GM21528 (cell line): ENCODE results near the gene DDAH2.

Experiments
- ATAC-seq: cut with Tn5 transposase; IDR thresholded peaks from one replicate; pipeline ENCODE4 v1.9.1; 2021; ENCODE audit warnings: mild to moderate bottlenecking, moderate library complexity; ENCODE audit not compliant: unreplicated experiment, low FRiP score

The DDAH2 gene

GRCh38 chr6:31728767-31729514 lies at the start of gene DDAH2:
Gene DDAH2 (minus strand): TSS chr6:31729299. CDS start chr6:31729161, 138 bp downstream.
- no peak for ATAC-seq

- ATAC-seq, result no peak
Measured at GRCh38 chr6:31778193-31778592, 49.1 kb upstream of the DDAH2 start.

DNA sequence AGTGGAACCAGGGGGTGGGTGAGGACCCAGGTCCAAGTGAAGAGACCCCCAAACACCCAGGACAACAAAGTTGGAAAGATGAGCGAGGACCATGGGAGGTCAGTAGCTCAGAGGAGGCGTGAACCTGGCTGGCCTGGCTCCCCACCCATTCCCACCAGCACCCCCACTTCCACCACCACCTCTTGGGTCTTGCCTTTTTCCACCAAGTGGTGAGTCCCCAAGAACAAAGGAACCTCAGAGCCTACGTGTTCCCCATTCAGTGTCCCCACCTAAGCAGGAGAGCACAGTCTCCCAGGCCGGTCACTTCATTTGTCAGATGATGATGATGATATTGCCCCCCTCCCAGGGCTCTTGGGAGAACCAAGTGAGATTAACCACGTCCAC lies 48.6 kb upstream of the DDAH2 start:
- ATAC-seq, result no peak

- peak; percentile 55 for ATAC-seq
Measured at GRCh38 chr6:31776989-31777666, 48.0 kb upstream of the DDAH2 start, which contains the start of gene VWA7. Gene VWA7 (minus strand): TSS chr6:31777328. CDS start chr6:31776779, 549 bp downstream.

DNA sequence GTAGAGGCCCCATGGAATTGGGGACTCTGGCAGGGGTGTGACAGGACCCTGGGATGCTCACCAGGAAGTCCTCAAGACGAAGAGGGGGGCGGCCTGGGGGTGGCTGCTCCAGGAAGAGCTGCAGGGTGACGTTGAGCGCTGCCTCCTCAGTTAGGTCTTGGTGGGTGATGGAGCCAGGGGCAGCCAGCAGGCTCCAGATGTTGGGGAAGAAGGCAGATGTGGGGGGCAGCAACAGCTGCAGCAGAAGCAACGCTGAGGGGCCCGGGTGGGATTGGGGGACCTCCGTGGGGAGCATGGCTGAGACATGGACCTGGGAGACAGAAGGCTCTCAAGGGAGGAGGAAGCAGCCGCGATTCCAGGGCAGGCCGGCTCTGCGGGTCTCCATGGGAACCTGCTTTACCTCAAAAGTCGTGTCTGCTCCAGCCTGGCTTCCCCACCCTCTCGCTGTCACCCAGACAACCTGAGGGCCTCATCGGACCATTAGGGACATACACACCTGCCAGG lies 47.4 kb upstream of the DDAH2 start:
- ATAC-seq, result no peak

GRCh38 chr6:31775633-31776484 lies 46.8 kb upstream of the DDAH2 start:
- no peak for ATAC-seq

DNA sequence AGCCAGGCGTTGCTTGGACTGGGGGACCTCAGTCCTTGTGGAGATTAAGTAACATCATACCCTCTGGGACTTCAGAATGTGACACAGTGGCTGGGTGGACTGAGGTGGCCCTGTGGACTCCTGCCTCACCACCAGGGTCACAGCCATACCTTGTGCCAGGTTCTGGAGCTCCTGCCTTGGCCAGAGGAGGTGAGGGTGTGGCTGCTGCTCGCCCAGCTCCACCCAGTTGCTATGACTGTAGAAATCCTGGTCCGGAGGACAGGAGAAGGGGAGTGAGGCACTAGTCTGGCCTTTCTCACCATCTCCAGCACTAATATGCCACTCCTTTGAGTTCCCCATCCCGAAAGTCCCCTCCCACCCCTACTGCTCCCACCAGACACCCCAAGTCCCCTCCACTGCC lies 46.1 kb upstream of the DDAH2 start:
- ATAC-seq, result no peak

DNA sequence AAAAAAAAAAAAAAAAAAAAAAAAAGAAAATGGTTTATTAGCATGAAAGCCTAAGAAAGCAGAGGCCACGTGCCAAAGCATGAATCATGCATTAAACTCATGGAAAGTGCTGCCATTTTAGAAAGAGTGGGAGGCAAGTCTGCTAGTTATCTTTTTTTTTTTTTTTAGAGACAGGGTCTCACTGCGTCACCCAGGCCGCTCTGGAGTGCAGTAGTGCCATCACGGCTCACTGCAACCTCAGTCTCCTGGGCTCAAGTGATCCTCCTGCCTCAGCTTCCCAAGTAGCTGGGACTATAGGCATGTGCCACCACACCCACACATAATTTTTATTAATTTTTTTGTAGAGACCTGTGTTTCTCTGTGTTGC lies 42.9 kb upstream of the DDAH2 start:
- ATAC-seq, result no peak

GRCh38 chr6:31770860-31771259 lies 41.8 kb upstream of the DDAH2 start:
- no peak for ATAC-seq

DNA sequence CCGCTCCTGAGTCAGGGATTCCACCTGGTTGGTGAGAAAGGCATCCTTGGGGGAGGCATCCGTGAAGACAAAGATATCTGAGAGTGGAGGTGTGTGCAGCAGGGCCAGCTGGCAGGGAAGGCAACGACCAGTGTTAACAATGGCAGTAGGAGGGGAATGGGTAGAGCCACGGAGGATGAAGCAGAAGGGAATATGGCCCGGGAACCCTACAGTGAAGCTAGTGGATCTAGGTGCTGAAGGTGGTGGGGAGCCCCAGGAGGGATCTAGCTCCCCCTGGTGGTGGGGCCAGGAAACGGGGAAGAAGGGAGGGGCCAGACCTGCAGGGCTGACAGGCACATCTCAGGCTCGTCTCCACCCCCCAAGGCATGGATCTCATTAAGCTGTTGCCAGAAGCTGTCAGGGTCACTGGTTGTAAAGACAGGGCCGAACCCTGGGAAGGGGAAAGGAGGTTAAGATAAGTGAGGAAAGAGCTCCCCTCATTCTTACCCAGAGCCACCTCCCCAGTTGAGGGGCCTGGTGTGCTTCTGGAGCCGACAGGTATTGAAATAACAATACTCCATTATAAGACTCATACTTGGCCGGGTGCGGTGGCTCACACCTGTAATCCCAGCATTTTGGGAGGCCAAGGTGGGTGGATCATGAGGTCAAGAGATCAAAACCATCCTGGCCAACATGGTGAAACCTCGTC lies 40.7 kb upstream of the DDAH2 start:
- no peak for ATAC-seq

DNA sequence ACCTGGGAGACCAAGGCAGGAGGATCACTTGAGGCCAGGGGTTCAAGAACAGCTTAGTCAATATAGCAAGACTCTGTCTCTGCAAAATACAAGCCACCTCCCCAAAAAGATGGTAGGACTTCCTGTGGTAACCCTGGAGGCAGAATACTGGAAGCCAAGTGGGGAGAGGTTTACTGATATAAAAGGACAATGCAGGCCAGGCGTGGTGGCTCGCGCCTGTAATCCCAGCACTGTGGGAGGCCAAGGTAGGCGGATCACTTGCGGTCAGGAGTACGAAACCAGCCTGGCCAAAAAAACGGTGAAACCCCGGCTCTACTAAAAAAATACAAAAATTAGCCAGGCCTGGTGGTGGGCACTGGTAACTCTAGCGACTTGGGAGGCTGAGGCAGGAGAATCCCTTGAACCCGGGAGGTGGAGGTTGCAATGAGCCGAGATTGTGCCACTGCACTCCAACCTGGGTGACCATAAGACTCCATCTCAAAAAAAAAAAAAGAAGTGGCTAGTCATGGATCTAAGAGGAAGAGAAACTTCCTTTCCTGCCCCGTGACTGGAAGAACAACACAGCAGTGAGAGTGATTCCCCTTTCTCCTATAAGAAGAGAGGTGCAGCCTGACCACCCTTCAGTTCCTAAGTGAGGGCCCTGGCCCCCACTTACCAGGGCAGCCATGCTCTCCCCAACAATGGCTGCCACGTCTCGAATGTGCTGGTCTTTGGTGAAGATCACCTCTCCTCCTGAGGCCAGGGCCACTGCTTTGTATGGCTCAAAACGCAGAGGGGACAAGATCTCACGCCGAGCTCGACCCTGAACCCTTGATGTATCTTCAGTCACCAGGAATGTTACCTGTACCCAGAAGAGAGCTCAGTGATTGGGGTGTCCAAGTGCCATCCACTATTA lies 39.5 kb upstream of the DDAH2 start:
- ATAC-seq, result no peak

GRCh38 chr6:31767096-31767645 lies 38.1 kb upstream of the DDAH2 start:
- ATAC-seq, result no peak

DNA sequence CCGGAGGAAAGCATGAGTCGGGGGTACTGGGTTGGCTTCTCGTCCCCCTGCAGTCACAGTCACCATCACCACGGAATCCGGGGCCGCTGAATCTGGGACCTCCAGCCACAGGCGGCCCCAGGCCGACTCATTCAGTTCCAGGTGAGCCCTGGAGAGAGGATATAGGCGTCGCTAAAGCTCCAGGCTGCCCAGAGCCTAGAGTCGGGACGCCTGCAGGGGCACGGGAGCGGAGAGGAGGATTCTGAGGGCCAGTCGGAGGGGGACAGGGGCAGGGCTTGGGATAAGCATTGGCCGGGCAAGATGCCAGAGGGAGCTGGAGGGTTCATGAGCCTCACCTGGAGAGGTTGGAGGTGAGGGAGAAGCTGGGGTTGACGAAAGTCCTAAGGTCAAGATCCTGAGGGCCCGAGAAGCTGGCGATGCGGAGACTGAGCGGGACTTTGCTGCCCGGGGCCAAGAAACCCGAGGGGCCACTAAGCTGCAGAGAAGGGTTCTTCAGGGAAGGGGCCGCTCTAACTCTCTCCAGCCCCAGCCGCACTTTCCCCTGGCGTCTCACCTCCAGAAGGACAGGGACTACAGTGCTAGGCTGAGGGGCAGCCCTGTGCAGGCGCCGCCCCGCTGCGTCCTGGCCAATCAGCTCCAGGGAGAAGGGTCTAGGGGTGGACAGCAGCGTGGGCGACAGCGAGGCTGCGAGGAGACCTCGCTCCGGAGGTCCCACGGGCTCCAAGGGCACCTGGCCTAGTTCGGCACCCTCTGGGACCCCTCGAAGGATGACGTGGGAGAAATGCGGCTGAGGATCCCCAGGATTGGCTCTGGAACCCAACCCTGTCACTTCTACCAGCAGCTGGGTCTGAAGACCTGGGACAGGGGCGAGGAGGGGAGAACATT lies 37.1 kb upstream of the DDAH2 start:
- no peak for ATAC-seq

DNA sequence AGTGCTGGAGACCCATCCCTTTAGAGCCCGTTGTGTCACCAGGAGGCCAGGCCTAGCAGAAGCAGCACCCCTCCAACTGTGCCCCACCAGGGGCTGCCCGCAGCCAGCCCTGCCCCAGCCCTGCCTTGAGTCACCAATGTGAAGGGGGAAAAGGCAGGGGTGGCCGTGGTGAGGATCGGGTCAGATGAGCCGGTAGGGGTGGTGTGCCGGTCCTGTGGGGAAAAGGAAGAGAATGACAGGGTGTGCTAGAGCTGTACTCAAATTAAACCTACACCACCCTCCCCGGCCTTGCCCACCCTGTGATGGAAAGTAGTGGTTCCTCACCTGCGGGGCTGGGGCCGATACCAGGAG lies 36.4 kb upstream of the DDAH2 start:
- ATAC-seq, result no peak

DNA sequence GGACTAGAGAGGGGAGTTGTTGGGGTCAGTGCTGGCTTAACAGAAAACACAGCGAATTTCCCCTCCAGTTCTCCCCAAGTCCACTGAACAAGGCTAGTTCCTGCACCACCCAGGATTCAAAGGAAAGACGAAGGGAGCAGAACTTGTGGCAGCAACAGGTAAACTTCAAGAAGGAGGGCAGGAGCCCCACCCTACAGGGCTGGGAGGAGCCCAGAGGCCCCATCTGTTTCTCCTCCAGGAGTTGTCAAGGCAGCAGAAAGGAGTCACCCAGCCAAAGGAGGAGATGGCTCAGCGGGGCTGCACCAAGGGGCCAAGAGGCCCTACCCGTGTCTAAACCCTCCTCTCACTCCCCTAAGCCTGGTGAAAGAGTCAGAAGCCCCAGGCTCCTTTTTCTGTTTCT lies 35.1 kb upstream of the DDAH2 start:
- ATAC-seq, result no peak

DNA sequence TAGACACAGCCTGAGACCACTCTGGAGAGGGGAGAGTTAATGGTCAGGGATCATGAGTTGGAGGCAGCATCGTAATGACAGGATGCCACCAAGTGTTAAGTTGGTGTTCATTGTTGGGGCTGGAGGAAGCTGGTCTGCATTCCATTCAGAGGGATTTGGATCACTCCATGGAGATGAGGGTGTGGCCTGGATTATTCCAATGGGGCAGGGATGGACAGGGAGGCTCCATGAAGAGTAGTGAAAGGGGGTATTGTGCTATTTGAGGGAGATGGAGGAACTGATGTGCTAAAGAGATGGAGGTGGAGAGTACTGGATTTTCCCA lies 34.5 kb upstream of the DDAH2 start:
- no peak for ATAC-seq

DNA sequence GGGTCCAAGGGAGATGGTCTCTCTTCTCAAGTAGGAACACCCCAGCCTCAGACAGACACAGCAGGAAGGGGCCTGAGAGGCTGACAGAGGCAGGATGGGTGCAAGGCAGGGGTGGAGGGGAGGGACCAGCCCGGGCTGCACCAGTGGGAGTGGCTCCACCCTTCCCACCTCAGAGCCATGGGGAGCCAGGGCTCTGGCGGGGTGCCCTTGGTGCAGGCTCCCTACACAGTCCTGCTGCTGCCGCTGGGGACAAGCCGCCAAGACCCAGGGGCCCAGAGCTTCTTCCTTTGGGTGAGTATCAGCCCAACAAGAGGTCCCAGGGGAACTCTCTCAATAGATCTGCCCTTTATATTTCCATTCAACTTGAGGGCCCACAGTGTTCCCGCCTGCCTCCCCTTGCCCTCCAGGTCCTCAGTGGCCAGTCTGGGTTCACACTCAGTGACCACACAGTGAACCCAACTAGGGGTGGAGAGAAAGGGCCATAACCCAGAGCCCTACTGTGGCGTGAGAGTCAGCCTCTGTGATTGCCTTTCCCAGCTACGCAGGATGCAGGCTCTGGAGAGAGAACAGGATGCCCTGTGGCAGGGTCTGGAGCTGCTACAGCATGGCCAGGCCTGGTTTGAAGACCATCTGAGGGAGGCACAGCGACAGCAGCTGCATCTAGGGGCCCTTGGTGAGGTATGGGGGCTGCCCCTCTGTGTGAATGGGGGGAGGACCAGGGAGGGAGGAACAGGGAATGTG lies 33.9 kb upstream of the DDAH2 start:
- ATAC-seq, result no peak

DNA sequence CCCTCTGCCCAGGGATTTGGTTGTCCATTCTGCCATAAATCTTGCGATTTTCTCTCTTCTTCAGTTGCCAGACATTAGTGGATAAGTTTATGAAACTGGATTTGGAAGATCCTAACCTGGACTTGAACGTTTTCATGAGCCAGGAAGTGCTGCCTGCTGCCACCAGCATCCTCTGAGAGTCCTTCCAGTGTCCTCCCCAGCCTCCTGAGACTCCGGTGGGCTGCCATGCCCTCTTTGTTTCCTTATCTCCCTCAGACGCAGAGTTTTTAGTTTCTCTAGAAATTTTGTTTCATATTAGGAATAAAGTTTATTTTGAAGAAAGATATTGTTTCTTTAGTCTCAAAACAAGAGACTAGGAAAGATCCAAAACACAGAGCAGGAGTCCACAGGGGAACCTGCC lies 33.3 kb upstream of the DDAH2 start, which contains the start of gene SAPCD1:
TSS of gene SAPCD1 (plus strand) at position 301 of the 400 bp plus-strand sequence. CDS start 399 bp downstream, outside the sequence.
- ATAC-seq, result no peak
